Ammon's horn (tissue), 1 donor: ENCODE data around the gene RHOA.
A peak's percentile ranks its signal among the peaks of the same experiment; 100 is the strongest.

Experiments used
- DNase-seq: peaks from one replicate; pipeline ENCODE4 v3.0.0-alpha.2; 2016; ENCODE audit warnings: low spot score

The RHOA gene

GRCh38 chr3:49411968-49412631, at the start of gene RHOA, which contains the start of gene TCTA:
TSS of gene RHOA (minus strand) at chr3:49411976. CDS start at chr3:49375589, 36,387 bp downstream.
TSS of gene TCTA (plus strand) at chr3:49412423. CDS start at chr3:49412427, 4 bp downstream.
- DNase-seq, result peak; percentile 99

GRCh38 chr3:49460956-49461355, 49.2 kb upstream of the RHOA start:
- DNase-seq, result no peak

GRCh38 chr3:49460188-49460890, 48.6 kb upstream of the RHOA start:
- no peak for DNase-seq

- DNase-seq, result no peak
Observed at GRCh38 chr3:49456466-49456865, 44.7 kb upstream of the RHOA start.

GRCh38 chr3:49454898-49455681, 43.3 kb upstream of the RHOA start:
- DNase-seq, result no peak

- DNase-seq, result no peak
Observed at GRCh38 chr3:49454458-49454857, 42.7 kb upstream of the RHOA start.

GRCh38 chr3:49453621-49454020, 41.8 kb upstream of the RHOA start:
- no peak for DNase-seq

GRCh38 chr3:49445391-49445790, 33.6 kb upstream of the RHOA start:
- DNase-seq, result no peak

- no peak for DNase-seq
Observed at GRCh38 chr3:49434731-49435130, 23.0 kb upstream of the RHOA start.

- no peak for DNase-seq
Observed at GRCh38 chr3:49428752-49429080, 16.9 kb upstream of the RHOA start.

GRCh38 chr3:49427586-49427985, 15.8 kb upstream of the RHOA start:
- no peak for DNase-seq

- no peak for DNase-seq
Observed at GRCh38 chr3:49424816-49425215, 13.0 kb upstream of the RHOA start.

GRCh38 chr3:49422379-49423248, 10.8 kb upstream of the RHOA start, which contains the start of gene AMT:
TSS of gene AMT (minus strand) at chr3:49422473. CDS start at chr3:49422450, 23 bp downstream.
- DNase-seq, result peak; percentile 56

- DNase-seq, result no peak
Observed at GRCh38 chr3:49421890-49422378, 10.2 kb upstream of the RHOA start.

GRCh38 chr3:49417516-49418120, 5.8 kb upstream of the RHOA start:
- DNase-seq, result no peak

GRCh38 chr3:49416867-49417266, 5.1 kb upstream of the RHOA start:
- DNase-seq, result no peak

GRCh38 chr3:49415931-49416601, 4.3 kb upstream of the RHOA start:
- DNase-seq, result peak; percentile 53

- no peak for DNase-seq
Observed at GRCh38 chr3:49414753-49415152, 3.0 kb upstream of the RHOA start.

GRCh38 chr3:49413338-49413734, 1.6 kb upstream of the RHOA start:
- no peak for DNase-seq

- no peak for DNase-seq
Observed at GRCh38 chr3:49412632-49413337, 1.0 kb upstream of the RHOA start.
